ENCODE results near the gene ANTKMT. TPM values are rescaled to one million over a fixed set of nuclear protein-coding genes. Genes with fewer than 3 reads are reported as not detected.
"Not testable (repeated sequence)": the region's sequence is repeated elsewhere in the genome, so short reads cannot be mapped to it uniquely, and the experiment has no call there.

ANTKMT gene
- total RNA-seq, 2 donors from 2014 or later = 29.7 to 46.7 TPM

DNA sequence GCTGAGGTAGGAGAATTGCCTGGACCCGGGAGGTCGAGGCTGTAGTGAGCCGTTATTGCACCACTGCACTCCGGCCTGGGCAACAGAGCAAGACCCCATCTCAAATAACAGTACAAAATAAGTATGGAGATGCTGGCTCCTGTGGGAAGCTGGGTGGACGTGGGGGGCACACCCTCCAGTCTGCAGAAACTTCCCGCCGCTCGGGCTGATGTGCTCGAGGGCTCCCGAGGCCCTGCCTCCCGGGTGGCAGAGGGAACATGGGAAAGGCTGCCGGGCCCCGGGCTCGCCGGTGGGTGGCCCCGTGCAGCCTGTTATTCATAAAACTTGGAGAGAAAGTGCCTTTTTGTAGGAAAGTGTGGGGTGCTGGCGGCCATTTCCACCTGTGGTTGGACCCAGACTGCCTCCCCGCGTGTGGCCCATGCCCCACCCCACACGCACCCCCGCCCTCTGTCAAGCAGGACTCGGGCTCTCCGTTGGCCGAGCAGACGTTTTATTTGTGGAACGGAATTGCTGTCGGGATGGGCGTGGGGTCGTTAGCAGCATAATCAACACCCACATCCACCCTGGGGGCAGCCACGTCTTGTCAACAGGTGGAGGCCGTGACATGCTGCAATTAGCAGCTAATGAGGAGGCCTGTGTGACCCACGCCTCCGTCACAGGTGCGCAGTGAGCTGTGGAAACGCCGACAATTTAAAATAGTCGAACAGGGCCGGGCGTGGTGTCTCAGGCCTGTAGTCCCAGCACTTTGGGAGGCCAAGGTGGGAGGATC, 27.2 kb downstream of the ANTKMT start:
- H3K4me3 ChIP-seq = no peak overlapping the region

DNA sequence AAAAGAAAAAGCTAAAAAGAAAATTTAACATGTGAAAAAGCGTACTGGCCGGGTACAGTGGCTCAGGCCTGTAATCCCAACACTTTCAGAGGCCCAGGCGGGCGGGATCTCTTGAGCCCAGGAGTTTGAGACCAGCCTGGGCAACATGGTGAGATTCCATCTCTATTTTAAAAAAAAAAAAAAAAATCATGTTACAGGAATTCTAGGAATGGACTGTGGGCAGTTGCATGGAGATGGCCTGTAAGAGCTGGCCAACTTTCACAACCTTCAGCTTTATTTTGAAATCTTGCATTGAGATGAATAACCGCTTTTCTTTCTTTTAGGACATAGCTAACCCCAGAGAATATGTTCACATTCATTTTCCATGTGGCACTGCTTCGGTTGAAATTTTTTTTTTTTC, 28.1 kb downstream of the ANTKMT start:
- Histone ChIP-seq H3K9me3 (no peaks in the 10 kb centered on the region), H3K27me3 (replicated peaks; ENCODE audit: insufficient read depth) (no peaks in the 10 kb centered on the region), H3K4me3 (no peak overlapping the region), H3K36me3 (no peaks in the 10 kb centered on the region), H3K4me1 (ENCODE audit: control insufficient read depth in 1 of 2, low read depth in 2 of 2) (no peaks in the 10 kb centered on the region), H3K27ac (no peak overlapping the region)
- no peak for ATAC-seq (ENCODE audit: insufficient number of reproducible peaks, low FRiP score, low read depth)
- DNase-seq (ENCODE audit: low spot score) = no peak
- TF ChIP-seq, protein P1, sequence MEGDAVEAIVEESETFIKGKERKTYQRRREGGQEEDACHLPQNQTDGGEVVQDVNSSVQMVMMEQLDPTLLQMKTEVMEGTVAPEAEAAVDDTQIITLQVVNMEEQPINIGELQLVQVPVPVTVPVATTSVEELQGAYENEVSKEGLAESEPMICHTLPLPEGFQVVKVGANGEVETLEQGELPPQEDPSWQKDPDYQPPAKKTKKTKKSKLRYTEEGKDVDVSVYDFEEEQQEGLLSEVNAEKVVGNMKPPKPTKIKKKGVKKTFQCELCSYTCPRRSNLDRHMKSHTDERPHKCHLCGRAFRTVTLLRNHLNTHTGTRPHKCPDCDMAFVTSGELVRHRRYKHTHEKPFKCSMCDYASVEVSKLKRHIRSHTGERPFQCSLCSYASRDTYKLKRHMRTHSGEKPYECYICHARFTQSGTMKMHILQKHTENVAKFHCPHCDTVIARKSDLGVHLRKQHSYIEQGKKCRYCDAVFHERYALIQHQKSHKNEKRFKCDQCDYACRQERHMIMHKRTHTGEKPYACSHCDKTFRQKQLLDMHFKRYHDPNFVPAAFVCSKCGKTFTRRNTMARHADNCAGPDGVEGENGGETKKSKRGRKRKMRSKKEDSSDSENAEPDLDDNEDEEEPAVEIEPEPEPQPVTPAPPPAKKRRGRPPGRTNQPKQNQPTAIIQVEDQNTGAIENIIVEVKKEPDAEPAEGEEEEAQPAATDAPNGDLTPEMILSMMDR (IDR thresholded peaks at IDR 0.05) = no peak

More for the DNA sequence above, 27.2 kb downstream of the ANTKMT start:
- Histone ChIP-seq H3K27me3 (replicated peaks; ENCODE audit: insufficient read depth) (no peaks in the 10 kb centered on the region), H3K4me1 (ENCODE audit: control insufficient read depth in 1 of 2, low read depth in 2 of 2) (no peaks in the 10 kb centered on the region), H3K36me3 (no peaks in the 10 kb centered on the region), H3K9me3 (no peaks in the 10 kb centered on the region), H3K27ac (no peak overlapping the region)
- DNase-seq (ENCODE audit: low spot score) (no peak), ATAC-seq (ENCODE audit: insufficient number of reproducible peaks, low FRiP score, low read depth) (no peak)
- TF ChIP-seq, protein P1 (IDR thresholded peaks at IDR 0.05) = no peak

DNA sequence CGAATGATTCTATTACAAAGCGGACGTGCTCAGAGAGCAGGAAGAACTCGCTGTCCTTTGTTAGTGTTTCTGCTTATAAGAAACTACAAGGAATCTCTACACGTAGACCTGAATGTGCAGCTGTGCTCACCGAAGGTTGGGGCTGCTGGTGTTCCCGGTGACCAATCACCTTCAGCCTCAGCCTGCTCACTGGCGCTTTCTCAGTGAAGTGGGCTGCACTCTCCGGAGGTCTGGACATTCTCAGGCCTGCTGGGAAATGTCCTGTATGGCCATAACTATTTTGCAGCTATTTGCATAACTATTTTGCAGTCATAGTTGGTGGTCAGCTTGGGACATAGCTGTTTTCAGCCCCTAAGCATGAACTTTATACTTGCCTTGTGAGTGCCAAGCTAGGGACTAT, 29.5 kb downstream of the ANTKMT start:
- H3K36me3 ChIP-seq = no peaks in the 10 kb centered on the region
- ATAC-seq (ENCODE audit: insufficient number of reproducible peaks, low FRiP score, low read depth) (no peak), DNase-seq (ENCODE audit: low spot score) (no peak)
- H3K4me1 ChIP-seq (ENCODE audit: control insufficient read depth in 1 of 2, low read depth in 2 of 2) = no peaks in the 10 kb centered on the region
- H3K27ac ChIP-seq = no peak overlapping the region
- H3K9me3 ChIP-seq = no peaks in the 10 kb centered on the region
- no peak overlapping the region for H3K4me3 ChIP-seq
- TF ChIP-seq, protein P1 (IDR thresholded peaks at IDR 0.05) = no peak
- no peaks in the 10 kb centered on the region for H3K27me3 ChIP-seq (replicated peaks; ENCODE audit: insufficient read depth)

DNA sequence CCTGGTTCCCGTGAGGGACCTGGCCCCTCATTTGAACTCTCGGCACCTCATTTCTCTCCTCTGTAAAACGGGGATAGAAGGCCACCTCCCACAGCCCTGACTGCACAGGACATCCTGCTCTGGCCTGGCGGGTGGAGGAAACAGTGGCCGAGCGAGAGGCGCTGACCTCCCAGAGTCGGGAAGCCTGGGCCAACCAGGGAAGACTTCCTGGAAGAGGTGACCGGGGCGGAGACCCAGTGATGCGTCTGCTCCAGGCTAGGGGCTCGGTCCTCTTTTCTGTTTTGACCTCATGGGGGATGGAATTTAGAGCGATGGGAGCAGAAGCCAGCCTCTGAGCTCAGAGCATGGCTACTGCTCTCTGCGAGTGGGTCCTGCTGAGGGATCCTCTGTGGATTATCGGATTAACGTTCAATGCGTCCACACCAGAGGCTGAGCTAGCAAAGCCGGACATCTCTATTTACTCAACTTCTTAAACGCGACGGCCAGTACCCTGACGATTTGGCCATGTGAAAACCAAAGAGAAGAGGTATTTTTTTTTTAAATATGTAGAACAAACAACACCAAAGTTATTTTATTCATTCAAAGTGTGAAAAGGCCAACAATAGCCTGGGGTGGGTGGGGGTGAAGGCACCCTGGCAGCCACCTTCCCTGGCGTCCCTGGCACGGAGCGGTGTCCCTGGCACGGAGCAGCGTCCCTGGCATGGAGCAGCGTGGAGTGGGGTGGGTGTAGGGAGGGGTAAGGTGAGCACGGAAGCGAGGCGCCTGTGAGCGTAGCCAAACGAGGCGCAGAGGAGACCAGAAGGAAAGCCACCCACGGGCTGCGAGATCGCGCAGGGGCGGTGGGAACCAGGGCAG, 30.4 kb downstream of the ANTKMT start:
- H3K27ac ChIP-seq = no peak overlapping the region
- DNase-seq (ENCODE audit: low spot score) = no peak
- ATAC-seq (ENCODE audit: insufficient number of reproducible peaks, low FRiP score, low read depth) = no peak
- no peaks in the 10 kb centered on the region for H3K36me3 ChIP-seq
- TF ChIP-seq, protein P1 (IDR thresholded peaks at IDR 0.05) = no peak
- no peaks in the 10 kb centered on the region for H3K27me3 ChIP-seq (replicated peaks; ENCODE audit: insufficient read depth)
- H3K9me3 ChIP-seq = no peaks in the 10 kb centered on the region
- no peaks in the 10 kb centered on the region for H3K4me1 ChIP-seq (ENCODE audit: control insufficient read depth in 1 of 2, low read depth in 2 of 2)
- no peak overlapping the region for H3K4me3 ChIP-seq

DNA sequence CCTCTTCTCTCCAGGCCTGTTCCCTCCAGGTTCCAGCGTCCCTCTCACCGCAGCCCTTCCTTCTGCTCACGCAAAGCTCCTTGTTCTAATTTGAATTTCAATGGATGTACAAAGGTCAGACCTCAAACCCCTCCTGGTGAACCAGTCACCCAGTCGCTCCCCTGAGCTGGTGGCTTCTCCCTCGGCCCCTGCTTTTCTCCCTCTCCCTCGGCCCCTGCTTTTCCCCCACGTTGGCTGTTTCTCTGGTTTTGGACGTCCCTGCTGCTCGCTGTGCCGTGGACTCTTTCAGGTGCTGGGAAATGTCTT, 31.0 kb downstream of the ANTKMT start:
- Histone ChIP-seq H3K4me1 (ENCODE audit: control insufficient read depth in 1 of 2, low read depth in 2 of 2) (no peaks in the 10 kb centered on the region), H3K27ac (no peak overlapping the region), H3K9me3 (no peaks in the 10 kb centered on the region), H3K36me3 (no peaks in the 10 kb centered on the region), H3K4me3 (no peak overlapping the region), H3K27me3 (replicated peaks; ENCODE audit: insufficient read depth) (no peaks in the 10 kb centered on the region)
- TF ChIP-seq, protein P1 (IDR thresholded peaks at IDR 0.05) = no peak
- DNase-seq (ENCODE audit: low spot score) (no peak), ATAC-seq (ENCODE audit: insufficient number of reproducible peaks, low FRiP score, low read depth) (no peak)

DNA sequence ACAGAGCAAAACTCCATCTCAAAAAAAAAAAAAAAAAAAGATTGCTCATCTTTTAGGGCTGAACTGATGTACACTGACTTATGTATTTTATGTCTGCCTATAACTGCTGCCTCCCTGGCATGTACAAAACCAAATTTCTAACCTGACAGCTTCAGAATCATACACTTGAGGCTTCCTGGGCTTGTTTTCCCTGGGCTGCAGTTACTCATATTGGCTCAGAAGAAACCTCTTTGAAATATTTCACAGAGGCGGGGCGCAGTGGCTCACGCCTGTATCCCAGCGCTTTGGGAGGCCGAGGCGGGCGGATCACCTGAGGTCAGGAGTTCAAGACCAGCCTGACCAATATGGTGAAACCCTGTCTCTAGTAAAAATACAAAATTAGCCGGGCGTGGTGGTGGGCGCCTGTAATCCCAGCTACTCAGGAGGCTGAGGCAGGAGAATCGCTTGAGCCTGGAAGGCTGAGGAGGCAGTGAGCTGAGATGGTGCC, 33.2 kb downstream of the ANTKMT start:
- H3K9me3 ChIP-seq; H3K36me3 ChIP-seq; H3K4me1 ChIP-seq (ENCODE audit: control insufficient read depth in 1 of 2, low read depth in 2 of 2); DNase-seq (ENCODE audit: low spot score); H3K27ac ChIP-seq; H3K27me3 ChIP-seq (replicated peaks; ENCODE audit: insufficient read depth); H3K4me3 ChIP-seq; ATAC-seq (ENCODE audit: insufficient number of reproducible peaks, low FRiP score, low read depth): not testable (repeated sequence)
